Lower leg skin (tissue), 3 donors: Measurements from ENCODE around the gene METRNL.

Experiments
- POLR2A ChIP-seq, 2 donors: fragments of 450-650 bp; IDR thresholded peaks; one replicate each; pipeline ENCODE4 v1.6.1; 2016 to 2017; ENCODE audit warnings: antibody characterized with exemption in 2 of 2, mild to moderate bottlenecking in 1 of 2, moderate library complexity in 1 of 2
- TF ChIP-seq, protein P1 (sequence below), 3 donors: fragments of 450-650 bp; IDR thresholded peaks; one replicate each; pipeline ENCODE4 v1.5.1; 2016; ENCODE audit warnings: antibody characterized with exemption in 3 of 3, mild to moderate bottlenecking in 3 of 3, moderate library complexity in 2 of 3

DNA sequence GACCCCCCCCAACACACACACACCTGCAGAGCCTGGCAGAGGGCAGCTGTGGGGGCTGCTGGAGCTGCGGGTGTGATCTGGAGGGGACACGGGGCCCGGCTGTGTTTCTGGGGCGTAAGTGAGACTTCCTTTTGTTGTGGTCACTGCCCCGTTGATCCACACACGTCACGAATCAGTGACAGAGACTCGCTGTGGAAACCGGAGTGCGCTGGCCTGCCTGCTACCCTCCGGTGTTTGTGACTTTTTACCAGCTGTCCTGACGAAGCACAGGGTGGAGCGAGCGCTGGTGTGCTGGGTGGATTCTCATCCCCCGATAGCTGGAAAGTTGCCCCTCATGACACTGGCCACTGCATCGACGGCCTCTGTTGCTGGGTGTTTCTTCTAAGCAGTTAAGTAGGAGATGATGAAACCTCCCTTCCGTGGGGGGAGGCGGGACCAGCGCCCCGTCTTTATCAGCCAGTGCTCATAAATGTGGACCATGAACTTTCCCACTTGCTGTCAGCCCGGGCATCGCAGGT lies 2.3 kb downstream of the METRNL start:
- TF ChIP-seq POLR2A (IDR thresholded peaks at IDR 0.05) = no peak
- TF ChIP-seq, protein P1, sequence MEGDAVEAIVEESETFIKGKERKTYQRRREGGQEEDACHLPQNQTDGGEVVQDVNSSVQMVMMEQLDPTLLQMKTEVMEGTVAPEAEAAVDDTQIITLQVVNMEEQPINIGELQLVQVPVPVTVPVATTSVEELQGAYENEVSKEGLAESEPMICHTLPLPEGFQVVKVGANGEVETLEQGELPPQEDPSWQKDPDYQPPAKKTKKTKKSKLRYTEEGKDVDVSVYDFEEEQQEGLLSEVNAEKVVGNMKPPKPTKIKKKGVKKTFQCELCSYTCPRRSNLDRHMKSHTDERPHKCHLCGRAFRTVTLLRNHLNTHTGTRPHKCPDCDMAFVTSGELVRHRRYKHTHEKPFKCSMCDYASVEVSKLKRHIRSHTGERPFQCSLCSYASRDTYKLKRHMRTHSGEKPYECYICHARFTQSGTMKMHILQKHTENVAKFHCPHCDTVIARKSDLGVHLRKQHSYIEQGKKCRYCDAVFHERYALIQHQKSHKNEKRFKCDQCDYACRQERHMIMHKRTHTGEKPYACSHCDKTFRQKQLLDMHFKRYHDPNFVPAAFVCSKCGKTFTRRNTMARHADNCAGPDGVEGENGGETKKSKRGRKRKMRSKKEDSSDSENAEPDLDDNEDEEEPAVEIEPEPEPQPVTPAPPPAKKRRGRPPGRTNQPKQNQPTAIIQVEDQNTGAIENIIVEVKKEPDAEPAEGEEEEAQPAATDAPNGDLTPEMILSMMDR (IDR thresholded peaks at IDR 0.05) = no peak
